ENCODE data around the gene SHISA5. TPM values are rescaled to one million over a fixed set of nuclear protein-coding genes. Genes with fewer than 3 reads are reported as not detected.
A peak's percentile ranks its signal among the peaks of the same experiment; 100 is the strongest.

Gene SHISA5
- total RNA-seq, 1 donor from 2014 or later = 32.4 TPM

- peaks cover 18 to 30% (median 19%) of the 10 kb centered on the region in 3 donors for H3K4me1 ChIP-seq (ENCODE audit: control insufficient read depth in 3 of 3, insufficient read depth in 3 of 3, low read length in 3 of 3)
- no peak overlapping the region for H3K27ac ChIP-seq (ENCODE audit: low read depth, low read length)
- H3K9ac ChIP-seq (ENCODE audit: low read depth in 1 of 3, low read length in 3 of 3) = peak overlapping the region in 1 of 3 donors; percentile 10
- H3K27me3 ChIP-seq (ENCODE audit: control insufficient read depth in 3 of 3, insufficient read depth in 3 of 3, low read length in 3 of 3) = peaks cover 0 to 34% (median 20%) of the 10 kb centered on the region in 3 donors
- H3K36me3 ChIP-seq (ENCODE audit: control insufficient read depth in 3 of 3, insufficient read depth in 3 of 3, low read length in 3 of 3) = no peaks in the 10 kb centered on the region
- H3K9me3 ChIP-seq (ENCODE audit: control insufficient read depth in 3 of 3, low read length in 3 of 3) = no peaks in the 10 kb centered on the region
- no peak overlapping the region for H3K4me3 ChIP-seq (ENCODE audit: low read length in 3 of 3)
Measured at GRCh38 chr3:48423883-48424695, 79.9 kb downstream of the SHISA5 start.

- Histone ChIP-seq H3K27ac (ENCODE audit: low read depth, low read length) (no peak overlapping the region), H3K9ac (ENCODE audit: low read depth in 1 of 3, low read length in 3 of 3) (peak overlapping the region in 1 of 3 donors; percentile 10), H3K4me1 (ENCODE audit: control insufficient read depth in 3 of 3, insufficient read depth in 3 of 3, low read length in 3 of 3) (peaks cover 17 to 28% (median 19%) of the 10 kb centered on the region in 3 donors), H3K27me3 (ENCODE audit: control insufficient read depth in 3 of 3, insufficient read depth in 3 of 3, low read length in 3 of 3) (peaks cover 0 to 32% (median 18%) of the 10 kb centered on the region in 3 donors), H3K9me3 (ENCODE audit: control insufficient read depth in 3 of 3, low read length in 3 of 3) (no peaks in the 10 kb centered on the region), H3K36me3 (ENCODE audit: control insufficient read depth in 3 of 3, insufficient read depth in 3 of 3, low read length in 3 of 3) (no peaks in the 10 kb centered on the region), H3K4me3 (ENCODE audit: low read length in 3 of 3) (no peak overlapping the region)
Measured at GRCh38 chr3:48423241-48423882, 80.6 kb downstream of the SHISA5 start.

DNA sequence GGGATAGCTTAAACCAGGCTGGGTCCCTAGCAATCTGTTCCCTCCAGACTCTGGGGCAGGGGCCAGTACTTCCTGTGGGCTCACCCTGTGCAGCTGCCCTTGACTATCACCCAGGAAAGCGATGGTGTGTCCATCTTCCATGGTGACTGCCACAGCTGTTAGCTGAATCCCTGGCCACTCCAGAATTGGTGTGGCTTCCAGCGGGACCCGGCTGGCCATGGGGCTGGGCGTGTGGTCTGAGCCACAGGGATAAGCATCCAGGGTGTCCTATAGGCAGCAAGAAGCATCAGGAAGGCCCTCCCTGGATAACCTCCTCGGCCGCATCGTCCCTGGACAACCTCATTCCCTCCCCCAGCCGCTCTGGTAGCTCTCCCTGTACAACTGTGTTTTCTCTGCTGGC lies 81.3 kb downstream of the SHISA5 start:
- H3K36me3 ChIP-seq (ENCODE audit: control insufficient read depth in 3 of 3, insufficient read depth in 3 of 3, low read length in 3 of 3) = no peaks in the 10 kb centered on the region
- no peak overlapping the region for H3K4me3 ChIP-seq (ENCODE audit: low read length in 3 of 3)
- H3K27me3 ChIP-seq (ENCODE audit: control insufficient read depth in 3 of 3, insufficient read depth in 3 of 3, low read length in 3 of 3) = peaks cover 0 to 25% (median 13%) of the 10 kb centered on the region in 3 donors
- H3K4me1 ChIP-seq (ENCODE audit: control insufficient read depth in 3 of 3, insufficient read depth in 3 of 3, low read length in 3 of 3) = peaks cover 12 to 21% (median 13%) of the 10 kb centered on the region in 3 donors
- H3K9me3 ChIP-seq (ENCODE audit: control insufficient read depth in 3 of 3, low read length in 3 of 3) = no peaks in the 10 kb centered on the region
- no peak overlapping the region for H3K27ac ChIP-seq (ENCODE audit: low read depth, low read length)
- H3K9ac ChIP-seq (ENCODE audit: low read depth in 1 of 3, low read length in 3 of 3) = no peak overlapping the region

DNA sequence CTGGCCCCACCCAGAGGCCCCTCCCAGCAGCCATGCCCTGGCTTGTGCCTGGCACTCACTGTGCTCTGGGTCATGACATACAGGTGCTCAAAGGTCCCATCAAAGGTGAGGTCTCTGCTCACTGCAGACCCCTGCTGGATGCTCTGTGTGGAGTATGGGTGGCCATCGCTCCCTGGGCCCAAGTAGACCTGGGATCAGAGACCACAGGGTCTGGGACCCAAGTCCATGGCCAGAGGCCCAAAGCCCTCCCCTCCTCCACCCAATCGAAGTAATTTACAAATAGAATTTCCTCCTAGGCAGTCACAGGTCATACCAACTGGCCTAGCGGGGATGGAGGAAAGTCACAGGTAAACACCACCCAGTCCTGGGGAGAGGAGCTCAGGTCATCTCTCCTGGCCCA lies 81.7 kb downstream of the SHISA5 start:
- no peaks in the 10 kb centered on the region for H3K36me3 ChIP-seq (ENCODE audit: control insufficient read depth in 3 of 3, insufficient read depth in 3 of 3, low read length in 3 of 3)
- H3K27ac ChIP-seq (ENCODE audit: low read depth, low read length) = no peak overlapping the region
- H3K9ac ChIP-seq (ENCODE audit: low read depth in 1 of 3, low read length in 3 of 3) = no peak overlapping the region
- no peak overlapping the region for H3K4me3 ChIP-seq (ENCODE audit: low read length in 3 of 3)
- H3K9me3 ChIP-seq (ENCODE audit: control insufficient read depth in 3 of 3, low read length in 3 of 3) = no peaks in the 10 kb centered on the region
- peaks cover 0 to 22% (median 10%) of the 10 kb centered on the region in 3 donors for H3K27me3 ChIP-seq (ENCODE audit: control insufficient read depth in 3 of 3, insufficient read depth in 3 of 3, low read length in 3 of 3)
- peaks cover 8 to 17% (median 11%) of the 10 kb centered on the region in 3 donors for H3K4me1 ChIP-seq (ENCODE audit: control insufficient read depth in 3 of 3, insufficient read depth in 3 of 3, low read length in 3 of 3)

GRCh38 chr3:48420561-48420960 lies 83.4 kb downstream of the SHISA5 start:
- no peak overlapping the region for H3K4me3 ChIP-seq (ENCODE audit: low read length in 3 of 3)
- no peak overlapping the region for H3K27ac ChIP-seq (ENCODE audit: low read depth, low read length)
- H3K9me3 ChIP-seq (ENCODE audit: control insufficient read depth in 3 of 3, low read length in 3 of 3) = no peaks in the 10 kb centered on the region
- H3K27me3 ChIP-seq (ENCODE audit: control insufficient read depth in 3 of 3, insufficient read depth in 3 of 3, low read length in 3 of 3) = peaks cover 0 to 19% (median 7%) of the 10 kb centered on the region in 3 donors
- peaks cover 2 to 4% (median 2%) of the 10 kb centered on the region in 3 donors for H3K4me1 ChIP-seq (ENCODE audit: control insufficient read depth in 3 of 3, insufficient read depth in 3 of 3, low read length in 3 of 3)
- peaks cover 0 to 2% (median 0%) of the 10 kb centered on the region in 3 donors for H3K36me3 ChIP-seq (ENCODE audit: control insufficient read depth in 3 of 3, insufficient read depth in 3 of 3, low read length in 3 of 3)
- no peak overlapping the region for H3K9ac ChIP-seq (ENCODE audit: low read depth in 1 of 3, low read length in 3 of 3)

GRCh38 chr3:48419597-48419996 lies 84.4 kb downstream of the SHISA5 start:
- Histone ChIP-seq H3K9ac (ENCODE audit: low read depth in 1 of 3, low read length in 3 of 3) (no peak overlapping the region), H3K4me1 (ENCODE audit: control insufficient read depth in 3 of 3, insufficient read depth in 3 of 3, low read length in 3 of 3) (peaks cover 0 to 3% (median under 1%) of the 10 kb centered on the region in 3 donors), H3K36me3 (ENCODE audit: control insufficient read depth in 3 of 3, insufficient read depth in 3 of 3, low read length in 3 of 3) (peaks cover 0 to 7% (median 0%) of the 10 kb centered on the region in 3 donors), H3K9me3 (ENCODE audit: control insufficient read depth in 3 of 3, low read length in 3 of 3) (no peaks in the 10 kb centered on the region), H3K4me3 (ENCODE audit: low read length in 3 of 3) (no peak overlapping the region), H3K27me3 (ENCODE audit: control insufficient read depth in 3 of 3, insufficient read depth in 3 of 3, low read length in 3 of 3) (peaks cover 0 to 19% (median 7%) of the 10 kb centered on the region in 3 donors), H3K27ac (ENCODE audit: low read depth, low read length) (no peak overlapping the region)

GRCh38 chr3:48419149-48419548 lies 84.8 kb downstream of the SHISA5 start:
- peaks cover 0 to 7% (median 0%) of the 10 kb centered on the region in 3 donors for H3K36me3 ChIP-seq (ENCODE audit: control insufficient read depth in 3 of 3, insufficient read depth in 3 of 3, low read length in 3 of 3)
- no peak overlapping the region for H3K4me3 ChIP-seq (ENCODE audit: low read length in 3 of 3)
- no peak overlapping the region for H3K27ac ChIP-seq (ENCODE audit: low read depth, low read length)
- H3K4me1 ChIP-seq (ENCODE audit: control insufficient read depth in 3 of 3, insufficient read depth in 3 of 3, low read length in 3 of 3) = peaks cover 0 to 3% (median 0%) of the 10 kb centered on the region in 3 donors
- peaks cover 0 to 19% (median 7%) of the 10 kb centered on the region in 3 donors for H3K27me3 ChIP-seq (ENCODE audit: control insufficient read depth in 3 of 3, insufficient read depth in 3 of 3, low read length in 3 of 3)
- no peak overlapping the region for H3K9ac ChIP-seq (ENCODE audit: low read depth in 1 of 3, low read length in 3 of 3)
- H3K9me3 ChIP-seq (ENCODE audit: control insufficient read depth in 3 of 3, low read length in 3 of 3) = no peaks in the 10 kb centered on the region

- Histone ChIP-seq H3K36me3 (ENCODE audit: control insufficient read depth in 3 of 3, insufficient read depth in 3 of 3, low read length in 3 of 3) (peaks cover 0 to 7% (median 0%) of the 10 kb centered on the region in 3 donors), H3K9me3 (ENCODE audit: control insufficient read depth in 3 of 3, low read length in 3 of 3) (no peaks in the 10 kb centered on the region), H3K27me3 (ENCODE audit: control insufficient read depth in 3 of 3, insufficient read depth in 3 of 3, low read length in 3 of 3) (peaks cover 0 to 19% (median 7%) of the 10 kb centered on the region in 3 donors), H3K9ac (ENCODE audit: low read depth in 1 of 3, low read length in 3 of 3) (no peak overlapping the region), H3K4me3 (ENCODE audit: low read length in 3 of 3) (no peak overlapping the region), H3K4me1 (ENCODE audit: control insufficient read depth in 3 of 3, insufficient read depth in 3 of 3, low read length in 3 of 3) (peaks cover 0 to 3% (median 0%) of the 10 kb centered on the region in 3 donors), H3K27ac (ENCODE audit: low read depth, low read length) (no peak overlapping the region)
Measured at GRCh38 chr3:48418651-48419050, 85.3 kb downstream of the SHISA5 start.

- Histone ChIP-seq H3K4me3 (ENCODE audit: low read length in 3 of 3) (no peak overlapping the region), H3K27me3 (ENCODE audit: control insufficient read depth in 3 of 3, insufficient read depth in 3 of 3, low read length in 3 of 3) (peaks cover 0 to 19% (median 4%) of the 10 kb centered on the region in 3 donors), H3K4me1 (ENCODE audit: control insufficient read depth in 3 of 3, insufficient read depth in 3 of 3, low read length in 3 of 3) (peaks cover 0 to under 1% (median 0%) of the 10 kb centered on the region in 3 donors), H3K27ac (ENCODE audit: low read depth, low read length) (no peak overlapping the region), H3K36me3 (ENCODE audit: control insufficient read depth in 3 of 3, insufficient read depth in 3 of 3, low read length in 3 of 3) (peaks cover 0 to 7% (median 0%) of the 10 kb centered on the region in 3 donors), H3K9me3 (ENCODE audit: control insufficient read depth in 3 of 3, low read length in 3 of 3) (no peaks in the 10 kb centered on the region), H3K9ac (ENCODE audit: low read depth in 1 of 3, low read length in 3 of 3) (no peak overlapping the region)
Measured at GRCh38 chr3:48418140-48418539, 85.8 kb downstream of the SHISA5 start.

Data from skeletal muscle tissue (tissue), 4 donors.